H1 (cell line): ENCODE data around the gene GLS. TPM values are rescaled to one million over a fixed set of nuclear protein-coding genes. Genes with fewer than 3 reads are reported as not detected.
A peak's percentile ranks its signal among the peaks of the same experiment; 100 is the strongest.

ENCODE experiments used
- ASH2L ChIP-seq: fragments of 200-600, 300-600 bp; sonication (generic); IDR thresholded peaks from one replicate; pipeline ENCODE4 v1.7.1; 2017; ENCODE audit warnings: low read length
- CBX8 ChIP-seq: fragments of 300-800, 300-1000 bp; sonication (generic); IDR thresholded peaks from 2 replicates; pipeline ENCODE4 v1.7.1; 2016; ENCODE audit warnings: low read depth, low read length, borderline replicate concordance
- CHD1 ChIP-seq: IDR thresholded peaks from 2 replicates; pipeline ENCODE4 v1.6.1; 2012; ENCODE audit warnings: low read depth, low read length, improper control_type of control experiment
- EGR1 ChIP-seq: IDR thresholded peaks from 2 replicates; pipeline ENCODE4 v1.6.1; 2011; ENCODE audit warnings: low read depth, low read length, borderline replicate concordance
- GABPA ChIP-seq: IDR thresholded peaks from 2 replicates; pipeline ENCODE4 v1.6.1; 2011; ENCODE audit warnings: mild to moderate bottlenecking, low read length, moderate library complexity, borderline replicate concordance; ENCODE audit not compliant: insufficient read depth
- HDAC2 ChIP-seq, 2 experiments: fragments of 300-600 bp in 1 of 2; sonication (generic) in 1 of 2; IDR thresholded peaks; 2 replicates each; pipeline ENCODE4 v1.6.1; 2011 to 2012; ENCODE audit warnings: low read depth in 2 of 2, low read length in 2 of 2, mild to moderate bottlenecking in 2 of 2, moderate library complexity in 2 of 2, borderline replicate concordance in 1 of 2, inconsistent platforms in 1 of 2
- JUN ChIP-seq: IDR thresholded peaks from 2 replicates; pipeline ENCODE4 v1.6.1; 2011; ENCODE audit warnings: low read depth, mild to moderate bottlenecking, improper control_type of control experiment, low read length
- JUND ChIP-seq: IDR thresholded peaks from 2 replicates; pipeline ENCODE4 v1.6.1; 2011; ENCODE audit warnings: mild to moderate bottlenecking, improper control_type of control experiment, low read length
- KDM4A ChIP-seq: IDR thresholded peaks from one replicate; pipeline ENCODE4 v1.7.1; 2012; ENCODE audit warnings: low read depth, mild to moderate bottlenecking, moderate library complexity, low read length, inconsistent platforms; ENCODE audit not compliant: severe bottlenecking
- NANOG ChIP-seq: IDR thresholded peaks from 2 replicates; pipeline ENCODE4 v1.6.1; 2011; ENCODE audit warnings: low read length, low read depth, mild to moderate bottlenecking, inconsistent platforms; ENCODE audit not compliant: insufficient read depth, poor library complexity, severe bottlenecking
- NRF1 ChIP-seq: IDR thresholded peaks from 2 replicates; pipeline ENCODE4 v1.6.1; 2011; ENCODE audit warnings: mild to moderate bottlenecking, low read depth, low read length, improper control_type of control experiment
- POLR2A ChIP-seq, 2 experiments: IDR thresholded peaks; 1 replicate in 1 of 2; 2 replicates in 1 of 2; pipeline ENCODE4 v1.6.1; 2011; ENCODE audit warnings: low read depth in 2 of 2, low read length in 2 of 2, mild to moderate bottlenecking in 2 of 2; ENCODE audit errors: control extremely low read depth in 1 of 2
- RNF2 ChIP-seq: fragments of 200-900, 300-1000 bp; sonication (generic); IDR thresholded peaks from 2 replicates; pipeline ENCODE4 v1.7.1; 2016; ENCODE audit warnings: borderline replicate concordance, low read depth, mild to moderate bottlenecking, antibody characterized with exemption, low read length; ENCODE audit not compliant: poor library complexity, severe bottlenecking; ENCODE audit errors: missing control alignments
- SP4 ChIP-seq: IDR thresholded peaks from 2 replicates; pipeline ENCODE4 v1.6.1; 2012; ENCODE audit warnings: low read length, inconsistent platforms
- TAF1 ChIP-seq: IDR thresholded peaks from 2 replicates; pipeline ENCODE4 v1.6.1; 2011; ENCODE audit warnings: mild to moderate bottlenecking, low read depth, low read length
- TAF7 ChIP-seq: optimal IDR thresholded peaks from 2 replicates; pipeline ENCODE3; 2011; ENCODE audit warnings: low read depth, mild to moderate bottlenecking, inconsistent platforms, low read length, moderate library complexity, borderline replicate concordance
- TEAD4 ChIP-seq: IDR thresholded peaks from 2 replicates; pipeline ENCODE4 v1.6.1; 2012; ENCODE audit warnings: low read depth, low read length, inconsistent platforms, mixed read lengths
- YY1 ChIP-seq: IDR thresholded peaks from 2 replicates; pipeline ENCODE4 v1.6.1; 2011; ENCODE audit warnings: low read depth, mild to moderate bottlenecking, low read length
- polyA plus RNA-seq, 7 experiments: library from polyadenylated mRNA; depleted of rRNA in 3 of 7; stranded (reverse) in 5 of 7; unstranded in 2 of 7; fragments of >200 nt in 5 of 7; fragments of 200-250 nt in 2 of 7; gene quantifications; 1 replicate in 5 of 7; 2 replicates in 1 of 7; 4 replicates in 1 of 7; pipeline versions ENCODE4 v1.2.1 to v1.2.3, GENCODE V29; 2011 to 2013; ENCODE audit warnings: missing spikeins in 2 of 7, mixed read lengths in 2 of 7
- total RNA-seq: library from RNA; stranded (reverse); fragmentation: NEBNext Ultra II Directional; extraction: Animal tissue kit (Norgen Biotek cat#: 25700); gene quantifications from 2 replicates; pipeline ENCODE4 v1.2.1, GENCODE V29; 2021
- TF ChIP-seq, protein P1 (sequence below): IDR thresholded peaks from 2 replicates; pipeline ENCODE4 v1.6.1; 2012; ENCODE audit warnings: inconsistent platforms
- TF ChIP-seq, protein P2 (sequence below): IDR thresholded peaks from 2 replicates; pipeline ENCODE4 v1.6.1; 2011; ENCODE audit warnings: low read depth, mild to moderate bottlenecking, low read length; ENCODE audit not compliant: insufficient read depth

GLS gene
- total and polyA plus RNA-seq, 2 of the 8 experiments (the other 6 are each of a cell fraction or from before 2014, with no cell fraction given): 15.7 to 89.8 TPM

DNA sequence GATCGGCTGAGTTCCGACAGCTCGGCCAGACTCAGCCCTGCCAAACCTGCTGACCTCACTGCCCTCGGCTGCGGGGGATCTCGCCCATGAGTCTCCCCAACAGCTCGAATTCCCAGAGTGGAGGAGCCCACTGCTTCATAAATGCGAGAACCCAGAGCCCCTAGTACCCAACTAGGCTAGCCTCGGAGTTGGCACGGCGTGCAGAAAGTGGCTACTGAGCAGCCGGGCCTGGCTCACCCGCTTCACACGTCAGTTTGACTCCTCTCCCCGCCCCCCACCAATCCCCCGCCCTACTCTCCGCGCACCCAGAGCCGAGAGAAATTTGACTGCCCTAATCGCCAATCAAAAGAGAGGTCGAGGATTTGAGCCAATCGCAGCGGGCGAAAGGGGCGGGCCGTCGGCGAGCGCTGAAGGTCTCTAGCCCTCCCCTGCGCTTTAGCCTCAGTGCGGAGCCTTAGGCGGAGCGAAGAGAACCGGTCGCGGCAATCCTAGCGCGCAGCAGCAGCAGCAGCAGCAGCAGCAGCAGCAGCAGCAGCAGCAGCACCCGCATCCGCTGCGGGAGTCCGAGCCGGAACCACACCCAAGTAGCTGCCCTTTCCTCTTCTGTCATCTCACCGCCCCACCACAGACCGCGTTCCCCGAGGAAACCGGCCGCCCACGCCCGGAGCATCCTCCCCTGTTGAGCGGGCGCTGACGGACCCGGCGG lies at the start of gene GLS (continued):
- TF ChIP-seq RNF2: no peak
- TF ChIP-seq NANOG: no peak
- no peak for TF ChIP-seq JUN
- peak; percentile 89 to 96 for TF ChIP-seq POLR2A (IDR thresholded peaks at IDR 0.05; ENCODE audit: control extremely low read depth in 1 of 2, low read depth in 2 of 2, low read length in 2 of 2)
- peak; percentile 95 for TF ChIP-seq ASH2L
- TF ChIP-seq, protein P1, sequence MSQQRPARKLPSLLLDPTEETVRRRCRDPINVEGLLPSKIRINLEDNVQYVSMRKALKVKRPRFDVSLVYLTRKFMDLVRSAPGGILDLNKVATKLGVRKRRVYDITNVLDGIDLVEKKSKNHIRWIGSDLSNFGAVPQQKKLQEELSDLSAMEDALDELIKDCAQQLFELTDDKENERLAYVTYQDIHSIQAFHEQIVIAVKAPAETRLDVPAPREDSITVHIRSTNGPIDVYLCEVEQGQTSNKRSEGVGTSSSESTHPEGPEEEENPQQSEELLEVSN: peak; percentile 44; the same call in 1 of the 2 replicates
- TF ChIP-seq YY1: no peak
- peak in 1 of 2 experiments; percentile 37; a peak in 2 of 4 replicates for TF ChIP-seq HDAC2 (IDR thresholded peaks at IDR 0.05; ENCODE audit: borderline replicate concordance in 1 of 2, low read depth in 2 of 2, low read length in 2 of 2)
- no peak for TF ChIP-seq CHD1
- TF ChIP-seq, protein P2, sequence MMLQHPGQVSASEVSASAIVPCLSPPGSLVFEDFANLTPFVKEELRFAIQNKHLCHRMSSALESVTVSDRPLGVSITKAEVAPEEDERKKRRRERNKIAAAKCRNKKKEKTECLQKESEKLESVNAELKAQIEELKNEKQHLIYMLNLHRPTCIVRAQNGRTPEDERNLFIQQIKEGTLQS: no peak
- peak; percentile 95 for TF ChIP-seq TAF7
- no peak for TF ChIP-seq NRF1
- TF ChIP-seq JUND: no peak
- TF ChIP-seq TEAD4: no peak
- TF ChIP-seq EGR1: no peak
- no peak for TF ChIP-seq KDM4A
- TF ChIP-seq TAF1: peak; percentile 98
- TF ChIP-seq SP4: peak; percentile 31; the same call in 1 of the 2 replicates
- no peak for TF ChIP-seq CBX8
- no peak for TF ChIP-seq GABPA
